Retinal pigment epithelial cell (primary cell): ENCODE results near the gene ASB17.
"Not testable (repeated sequence)": the region's sequence is repeated elsewhere in the genome, so short reads cannot be mapped to it uniquely, and the experiment has no call there.

Experiments
- DNase-seq: peaks from one replicate; pipeline ENCODE4 v3.0.0-alpha.2; 2010; ENCODE audit warnings: low read depth
- H3K4me3 ChIP-seq: 2 replicates; pipeline ENCODE4 v1.5.1; 2011; ENCODE audit warnings: mild to moderate bottlenecking, low read length, control low read depth, moderate library complexity
- TF ChIP-seq, protein P1 (sequence below): conservative IDR thresholded peaks from 2 replicates; pipeline ENCODE4 v1.5.1; 2011; ENCODE audit warnings: low read depth, low read length, control low read depth, inconsistent platforms

ASB17 gene, protein sequence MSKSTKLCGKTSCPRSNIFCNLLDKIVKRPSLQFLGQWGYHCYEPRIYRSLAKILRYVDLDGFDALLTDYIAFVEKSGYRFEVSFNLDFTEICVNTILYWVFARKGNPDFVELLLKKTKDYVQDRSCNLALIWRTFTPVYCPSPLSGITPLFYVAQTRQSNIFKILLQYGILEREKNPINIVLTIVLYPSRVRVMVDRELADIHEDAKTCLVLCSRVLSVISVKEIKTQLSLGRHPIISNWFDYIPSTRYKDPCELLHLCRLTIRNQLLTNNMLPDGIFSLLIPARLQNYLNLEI

DNA sequence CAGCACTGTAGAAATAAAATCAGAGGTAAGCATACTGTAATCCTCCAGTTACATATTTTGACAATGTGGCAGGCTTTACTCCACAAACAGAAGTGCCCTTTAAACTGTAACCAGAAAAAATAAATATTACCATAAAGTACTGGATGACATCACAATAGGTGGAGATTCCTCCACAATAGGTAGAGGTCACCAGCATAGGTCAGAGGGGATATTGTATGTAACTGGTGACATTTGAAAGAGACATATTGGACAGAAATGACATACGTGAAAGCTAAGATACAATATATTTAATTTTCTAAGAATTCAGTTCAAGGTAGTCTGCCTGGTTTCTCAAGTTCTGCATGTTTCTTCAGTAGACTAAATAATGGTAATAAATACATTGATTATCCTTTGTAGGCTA is at the start of gene ASB17:
TSS of gene ASB17 (minus strand) at position 101 of the 400 bp plus-strand sequence. CDS start 113 bp downstream, outside the sequence.
- TF ChIP-seq, protein P1, sequence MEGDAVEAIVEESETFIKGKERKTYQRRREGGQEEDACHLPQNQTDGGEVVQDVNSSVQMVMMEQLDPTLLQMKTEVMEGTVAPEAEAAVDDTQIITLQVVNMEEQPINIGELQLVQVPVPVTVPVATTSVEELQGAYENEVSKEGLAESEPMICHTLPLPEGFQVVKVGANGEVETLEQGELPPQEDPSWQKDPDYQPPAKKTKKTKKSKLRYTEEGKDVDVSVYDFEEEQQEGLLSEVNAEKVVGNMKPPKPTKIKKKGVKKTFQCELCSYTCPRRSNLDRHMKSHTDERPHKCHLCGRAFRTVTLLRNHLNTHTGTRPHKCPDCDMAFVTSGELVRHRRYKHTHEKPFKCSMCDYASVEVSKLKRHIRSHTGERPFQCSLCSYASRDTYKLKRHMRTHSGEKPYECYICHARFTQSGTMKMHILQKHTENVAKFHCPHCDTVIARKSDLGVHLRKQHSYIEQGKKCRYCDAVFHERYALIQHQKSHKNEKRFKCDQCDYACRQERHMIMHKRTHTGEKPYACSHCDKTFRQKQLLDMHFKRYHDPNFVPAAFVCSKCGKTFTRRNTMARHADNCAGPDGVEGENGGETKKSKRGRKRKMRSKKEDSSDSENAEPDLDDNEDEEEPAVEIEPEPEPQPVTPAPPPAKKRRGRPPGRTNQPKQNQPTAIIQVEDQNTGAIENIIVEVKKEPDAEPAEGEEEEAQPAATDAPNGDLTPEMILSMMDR: no peak
- no peak within 1 kb of the TSS for H3K4me3 ChIP-seq
- no peak for DNase-seq

DNA sequence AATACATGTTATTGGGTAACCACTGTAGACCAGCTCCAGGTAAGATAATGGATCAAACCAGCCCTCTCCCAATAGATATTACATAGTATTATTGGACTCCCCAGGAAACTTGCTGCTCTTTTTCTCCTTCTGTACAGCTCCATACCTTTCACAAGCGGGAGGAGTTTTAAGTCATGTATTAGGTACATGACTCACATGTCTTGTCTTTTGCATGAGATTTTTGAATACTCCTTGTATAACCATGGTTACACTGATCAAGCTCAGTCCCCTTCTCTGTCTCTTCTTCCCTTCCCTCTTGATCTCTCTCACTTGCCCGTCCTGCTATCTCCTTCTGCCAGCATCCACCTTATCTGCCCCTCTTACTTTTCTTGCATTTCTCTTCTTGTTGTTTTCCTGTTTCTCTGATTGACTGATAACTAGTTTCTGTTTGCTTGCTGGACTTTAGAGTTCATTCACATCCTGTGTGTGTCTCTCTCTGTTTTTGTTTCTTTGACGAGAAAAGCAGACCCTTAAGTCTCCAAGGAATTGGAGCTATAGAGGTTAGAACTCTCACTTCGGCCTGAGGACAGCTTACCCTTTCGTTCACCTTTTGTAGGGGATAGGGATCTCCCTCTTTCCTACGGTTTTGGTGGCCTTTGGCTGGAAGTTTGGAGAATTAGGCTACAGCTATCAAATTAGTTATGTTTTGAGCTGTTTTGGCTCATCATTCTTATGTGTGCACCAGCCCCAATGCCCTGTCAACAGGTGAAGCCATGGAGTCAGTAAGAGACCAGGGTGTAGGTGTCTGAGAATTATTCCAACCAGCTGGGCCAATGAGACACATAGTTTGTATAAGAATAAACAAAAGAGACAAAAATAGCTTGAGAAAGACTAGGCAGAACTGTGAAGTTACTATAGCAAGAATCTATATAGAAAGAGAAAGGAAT is 49.0 kb upstream of the ASB17 start:
- TF ChIP-seq, protein P1: no peak
- no peak for DNase-seq
- H3K4me3 ChIP-seq: no peak overlapping the region

DNA sequence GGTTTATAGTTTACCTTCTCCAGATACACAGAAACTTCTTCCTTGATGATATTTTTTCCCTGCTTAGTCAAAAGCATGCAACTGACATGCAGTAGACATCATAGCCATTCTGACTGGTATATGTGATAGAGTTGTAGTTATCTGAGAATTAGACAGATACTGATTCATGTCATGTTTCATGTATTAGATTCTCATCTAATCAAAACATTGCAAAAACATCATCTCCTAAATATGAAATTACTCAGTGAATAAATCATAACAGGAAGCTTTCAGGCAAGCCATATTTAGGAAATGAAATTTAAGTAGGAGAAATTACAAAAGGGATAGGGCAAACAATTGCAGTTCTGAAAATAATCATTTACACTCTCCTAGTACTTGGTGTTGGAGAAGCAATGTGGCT is 38.4 kb upstream of the ASB17 start:
- H3K4me3 ChIP-seq: no peak overlapping the region
- TF ChIP-seq, protein P1: no peak
- DNase-seq: no peak

DNA sequence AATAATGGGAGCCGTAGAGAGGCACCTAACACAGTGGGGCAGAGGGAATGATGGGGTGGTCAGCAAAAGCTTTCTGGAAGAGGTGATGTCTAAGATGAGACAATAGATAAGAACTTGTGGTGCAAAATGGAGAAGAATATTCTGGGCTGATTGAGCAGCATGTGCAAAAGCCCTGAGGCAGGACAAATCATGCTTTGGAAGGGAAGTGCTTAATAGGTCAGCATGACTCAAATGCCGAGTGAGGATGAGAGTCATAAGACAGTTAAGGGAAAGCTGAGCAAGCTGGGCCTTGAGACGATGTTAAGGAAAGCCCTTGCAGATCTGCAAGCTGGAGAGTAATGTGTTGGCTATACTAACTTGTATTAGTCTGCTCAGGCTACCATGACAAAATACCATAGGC is 37.3 kb upstream of the ASB17 start:
- no peak for DNase-seq
- TF ChIP-seq, protein P1: no peak
- H3K4me3 ChIP-seq: no peak overlapping the region

DNA sequence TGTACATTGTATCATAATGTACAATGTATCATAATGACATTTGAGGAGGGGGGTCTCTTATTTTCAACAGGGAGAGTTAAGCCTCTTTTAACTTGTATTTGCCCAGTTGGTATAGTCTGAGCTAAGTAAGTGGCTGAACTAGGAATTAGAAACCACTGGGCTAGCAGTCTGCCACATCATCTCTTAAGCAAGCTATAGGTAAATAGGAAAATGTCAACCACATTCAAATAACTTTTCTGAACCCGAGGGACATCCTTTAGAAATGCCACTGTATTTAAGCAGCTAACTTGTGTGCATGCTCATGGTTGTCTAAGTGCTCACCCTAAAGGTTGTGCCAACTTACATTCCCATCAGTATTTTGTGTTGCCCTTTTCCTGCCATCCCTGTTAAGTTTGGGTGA is 35.5 kb upstream of the ASB17 start:
- DNase-seq: no peak
- TF ChIP-seq, protein P1: no peak
- no peak overlapping the region for H3K4me3 ChIP-seq

DNA sequence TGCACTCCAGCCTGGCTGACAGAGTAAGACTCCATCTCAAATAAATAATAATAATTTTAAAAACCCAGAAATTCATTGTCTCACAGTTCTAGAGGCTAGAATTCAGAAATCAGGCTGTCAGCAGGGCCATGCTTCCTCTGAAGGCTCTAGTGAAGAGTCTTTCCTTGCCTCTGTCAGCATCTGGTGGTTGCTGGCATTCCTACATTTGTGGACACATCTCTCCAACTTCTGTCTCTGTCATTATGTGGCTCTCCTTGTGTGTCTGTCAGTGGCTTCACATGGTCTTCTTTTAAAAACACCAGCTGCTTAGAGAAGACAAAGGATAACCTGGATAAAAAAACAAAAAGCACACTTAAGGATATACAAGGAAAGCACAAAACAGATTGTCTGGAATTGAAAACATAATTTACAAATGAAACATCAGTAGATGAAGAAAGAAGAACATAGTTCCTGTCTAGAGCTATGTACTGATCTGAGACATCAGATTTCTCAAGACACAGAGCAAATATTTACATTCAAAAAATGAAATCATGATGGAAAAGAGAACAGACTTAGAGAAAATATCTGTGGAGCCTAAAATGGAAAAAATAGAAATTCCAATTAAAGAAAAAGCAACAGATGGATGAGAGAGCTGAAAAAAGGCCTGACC is 32.7 kb upstream of the ASB17 start:
- TF ChIP-seq, protein P1: no peak
- no peak overlapping the region for H3K4me3 ChIP-seq
- DNase-seq: no peak

DNA sequence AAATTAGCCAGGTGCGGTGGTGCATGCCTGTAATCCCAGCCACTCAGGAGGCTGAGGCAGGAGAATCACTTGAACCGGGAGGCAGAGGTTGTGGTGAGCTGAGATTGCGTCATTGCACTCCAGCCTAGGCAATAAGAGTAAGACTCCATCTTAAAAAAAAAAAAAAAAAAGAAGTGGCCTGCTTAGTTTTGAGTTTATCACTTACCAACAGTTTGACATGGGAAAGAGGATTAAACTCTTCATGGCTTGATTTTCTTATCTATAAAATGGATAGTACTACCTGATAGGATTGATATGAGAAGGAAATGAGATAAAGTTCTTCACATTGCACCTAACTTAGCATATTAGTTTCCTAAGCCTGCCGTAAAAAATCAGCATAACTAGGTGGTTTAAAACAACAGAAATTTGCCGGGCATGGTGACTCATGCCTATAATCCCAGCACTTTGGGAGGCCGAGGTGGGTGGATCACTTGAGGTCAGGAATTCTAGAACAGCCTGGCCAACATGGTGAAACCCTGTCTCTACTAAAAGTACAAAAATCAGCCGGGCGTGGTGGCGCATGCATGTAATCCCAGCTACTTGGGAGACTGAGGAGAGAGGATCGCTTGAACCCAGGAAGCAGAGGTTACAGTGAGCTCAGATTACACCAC is 32.0 kb upstream of the ASB17 start:
- H3K4me3 ChIP-seq: not testable (repeated sequence)
- peak; percentile 65 for DNase-seq
